HG03460 (cell line): Measurements from ENCODE around the gene SMIM45.

Experiments used
- ATAC-seq: cut with Tn5 transposase; IDR thresholded peaks from one replicate; pipeline ENCODE4 v1.9.1; 2021; ENCODE audit not compliant: unreplicated experiment

The SMIM45 gene

GRCh38 chr22:41951898-41952474 is at the start of gene SMIM45:
Gene SMIM45, plus strand, starts transcription at chr22:41952150.
- no peak for ATAC-seq

GRCh38 chr22:41902932-41903421 is 49.0 kb upstream of the SMIM45 start:
- ATAC-seq: no peak

GRCh38 chr22:41904450-41905410 is 47.2 kb upstream of the SMIM45 start:
- no peak for ATAC-seq

GRCh38 chr22:41905411-41906202 is 46.3 kb upstream of the SMIM45 start:
- no peak for ATAC-seq

GRCh38 chr22:41906822-41907221 is 45.1 kb upstream of the SMIM45 start:
- no peak for ATAC-seq

- no peak for ATAC-seq
These were observed 44.2 kb upstream of the SMIM45 start for GRCh38 chr22:41907436-41908401.

GRCh38 chr22:41908411-41909309 is 43.3 kb upstream of the SMIM45 start:
- ATAC-seq: no peak

GRCh38 chr22:41909310-41910049 is 42.5 kb upstream of the SMIM45 start:
- ATAC-seq: no peak

GRCh38 chr22:41910050-41911000 is 41.6 kb upstream of the SMIM45 start:
- no peak for ATAC-seq

- no peak for ATAC-seq
These were observed 40.8 kb upstream of the SMIM45 start for GRCh38 chr22:41911001-41911611.

GRCh38 chr22:41912338-41913039 is 39.5 kb upstream of the SMIM45 start:
- ATAC-seq: no peak

GRCh38 chr22:41913040-41913719 is 38.8 kb upstream of the SMIM45 start:
- no peak for ATAC-seq

- no peak for ATAC-seq
These were observed 38.0 kb upstream of the SMIM45 start for GRCh38 chr22:41913842-41914534.

GRCh38 chr22:41914611-41915034 is 37.3 kb upstream of the SMIM45 start:
- no peak for ATAC-seq
